HCT116 (cell line): Measurements from ENCODE around the gene STAM2. TPM values are rescaled to one million over a fixed set of nuclear protein-coding genes. Genes with fewer than 3 reads are reported as not detected.

Experiments used
- ATAC-seq: fragments of 200-7000 bp; cut with Tn5 transposase; 2 replicates; pipeline ENCODE4 v1.9.1; 2020; ENCODE audit warnings: mild to moderate bottlenecking, moderate library complexity
- BruUV-seq: library from RNA; stranded (reverse); fragments of 400-500 nt; replicated peaks from 2 replicates; lab custom pipeline; 2021; lab: Mats Ljungman, UMichigan
- CTCF ChIA-PET: fragments of 300-600 bp; sonication (Branson Sonifier 250); formaldehyde crosslinking; loops from one replicate; lab custom pipeline; 2021; ENCODE audit warnings: antibody characterized with exemption; lab: Charles Lee
- POLR2A ChIA-PET: fragments of 300-600, 350-600 bp; sonication (Branson Sonifier 250); formaldehyde crosslinking; loops from one replicate; lab custom pipeline; 2021; ENCODE audit warnings: antibody characterized with exemption; lab: Charles Lee
- RAD21 ChIA-PET, 2 experiments: fragments of 300-600 bp; sonication (Branson Sonifier 250); formaldehyde crosslinking; loops; one replicate each; lab custom pipeline; 2023; ENCODE audit warnings: low total read pairs in 2 of 2; ENCODE audit not compliant: uncharacterized antibody in 2 of 2, unreplicated experiment in 2 of 2, low non-redundant PET in 1 of 2; lab: Charles Lee
- DNase-seq: peaks from one replicate; pipeline ENCODE4 v3.0.0-alpha.2; 2010; ENCODE audit warnings: low read depth, low spot score
- H2AFZ ChIP-seq: fragments of 200-600 bp; shearing (Covaris generic), sonication (generic); 2 replicates; pipeline ENCODE4 v1.6.1; 2017; ENCODE audit warnings: low read depth, mixed run types, mixed read lengths, antibody characterized with exemption, low read length; ENCODE audit not compliant: poor library complexity, severe bottlenecking
- H3K27ac ChIP-seq: 2 replicates; pipeline ENCODE4 v1.5.1; 2012; ENCODE audit warnings: low read depth, low read length
- H3K27me3 ChIP-seq: fragments of 200-600 bp; sonication (generic); 2 replicates; pipeline ENCODE4 v1.6.1; 2016; ENCODE audit warnings: mixed run types, low read length, mixed read lengths; ENCODE audit not compliant: insufficient read depth
- H3K36me3 ChIP-seq, 2 experiments: fragments of 200-500 bp in 1 of 2; fragments of 200-600 bp in 1 of 2; sonication (Bioruptor generic) in 1 of 2; sonication (generic) in 1 of 2; 2 replicates each; pipeline versions ENCODE4 v1.5.1 to v1.6.1; 2014 to 2016; ENCODE audit warnings: low read length in 2 of 2, inconsistent platforms in 1 of 2, mixed read lengths in 1 of 2, mixed run types in 1 of 2; ENCODE audit not compliant: insufficient read depth in 2 of 2, control insufficient read depth in 1 of 2
- H3K4me1 ChIP-seq, 2 experiments: fragments of 200-600 bp in 1 of 2; sonication (generic) in 1 of 2; 2 replicates each; pipeline versions ENCODE4 v1.5.1 to v1.6.1; 2012 to 2017; ENCODE audit warnings: low read length in 2 of 2, inconsistent platforms in 1 of 2, mild to moderate bottlenecking in 1 of 2, mixed read lengths in 1 of 2, mixed run types in 1 of 2, moderate library complexity in 1 of 2; ENCODE audit not compliant: insufficient read depth in 2 of 2, control insufficient read depth in 1 of 2
- H3K4me2 ChIP-seq: fragments of 200-600 bp; sonication (generic); 2 replicates; pipeline ENCODE4 v1.6.1; 2017; ENCODE audit warnings: mixed run types, low read length, mixed read lengths
- H3K4me3 ChIP-seq, 2 experiments: fragments of 200-600 bp in 1 of 2; sonication (generic) in 1 of 2; replicated peaks in 1 of 2; 2 replicates each; pipeline ENCODE4 v1.5.1; 2011 to 2016; ENCODE audit warnings: low read length in 2 of 2, control low read depth in 1 of 2, low read depth in 1 of 2, mild to moderate bottlenecking in 1 of 2, mixed read lengths in 1 of 2, mixed run types in 1 of 2
- H3K79me2 ChIP-seq: fragments of 200-600 bp; sonication (generic); 2 replicates; pipeline ENCODE4 v1.6.1; 2017; ENCODE audit warnings: mild to moderate bottlenecking, mixed run types, low read length, moderate library complexity, mixed read lengths; ENCODE audit not compliant: insufficient read depth
- H3K9ac ChIP-seq: fragments of 200-600 bp; sonication (generic); 2 replicates; pipeline ENCODE4 v1.6.1; 2016; ENCODE audit warnings: low read length, mixed read lengths
- H3K9me2 ChIP-seq: fragments of 200-600 bp; sonication (generic), shearing (Covaris generic); 2 replicates; pipeline ENCODE4 v1.6.1; 2017; ENCODE audit warnings: mixed run types, mild to moderate bottlenecking, moderate library complexity; ENCODE audit not compliant: insufficient read depth
- H3K9me3 ChIP-seq, 2 experiments: fragments of 200-500 bp in 1 of 2; fragments of 200-600 bp in 1 of 2; sonication (Bioruptor generic) in 1 of 2; sonication (generic) in 1 of 2; 2 replicates each; pipeline ENCODE4 v1.6.1; 2014 to 2017; ENCODE audit warnings: low read length in 2 of 2, mixed read lengths in 2 of 2, inconsistent platforms in 1 of 2, low read depth in 1 of 2, mild to moderate bottlenecking in 1 of 2, mixed run types in 1 of 2, moderate library complexity in 1 of 2; ENCODE audit not compliant: control insufficient read depth in 1 of 2, insufficient read depth in 1 of 2
- H4K20me1 ChIP-seq: fragments of 200-600 bp; sonication (generic), shearing (Covaris generic); 2 replicates; pipeline ENCODE4 v1.6.1; 2017; ENCODE audit warnings: mixed run types, mild to moderate bottlenecking, moderate library complexity; ENCODE audit not compliant: insufficient read depth
- CBX3 ChIP-seq: IDR thresholded peaks from 2 replicates; pipeline ENCODE4 v1.6.1; 2012; ENCODE audit warnings: low read depth
- EGR1 ChIP-seq: IDR thresholded peaks from 2 replicates; pipeline ENCODE4 v1.6.1; 2012; ENCODE audit warnings: low read depth
- ELF1 ChIP-seq: IDR thresholded peaks from 2 replicates; pipeline ENCODE4 v1.6.1; 2012; ENCODE audit warnings: low read depth, borderline replicate concordance
- EZH2 ChIP-seq: fragments of 200-600 bp; sonication (generic); IDR thresholded peaks from 2 replicates; pipeline ENCODE4 v1.6.1; 2017; ENCODE audit warnings: antibody characterized with exemption, mixed run types
- FOSL1 ChIP-seq: IDR thresholded peaks from 2 replicates; pipeline ENCODE4 v1.6.1; 2012; ENCODE audit warnings: low read depth
- POLR2AphosphoS5 ChIP-seq: IDR thresholded peaks from 2 replicates; pipeline ENCODE4 v1.6.1; 2011; ENCODE audit warnings: mild to moderate bottlenecking, low read depth, low read length, moderate library complexity
- SP1 ChIP-seq: IDR thresholded peaks from 2 replicates; pipeline ENCODE4 v1.6.1; 2012; ENCODE audit warnings: low read depth
- SRF ChIP-seq: IDR thresholded peaks from 2 replicates; pipeline ENCODE4 v1.6.1; 2012; ENCODE audit warnings: low read depth
- TCF7L2 ChIP-seq: IDR thresholded peaks from 2 replicates; pipeline ENCODE4 v1.7.0; 2011; ENCODE audit warnings: borderline replicate concordance, inconsistent platforms; ENCODE audit not compliant: insufficient read depth, insufficient read length; ENCODE audit errors: extremely low read depth
- YY1 ChIP-seq: IDR thresholded peaks from 2 replicates; pipeline ENCODE4 v1.6.1; 2011; ENCODE audit warnings: low read length, low read depth, moderate library complexity, mild to moderate bottlenecking; ENCODE audit not compliant: insufficient replicate concordance; ENCODE audit errors: extremely low read depth
- ZFX ChIP-seq: fragments of 450-650 bp; IDR thresholded peaks from 2 replicates; pipeline ENCODE4 v1.6.1; 2017
- intact Hi-C: fragments of 100-400 bp; cut with micrococcal nuclease; formaldehyde crosslinking; loops from 2 replicates; pipeline ENCODE4 v1.10.0; 2022
- total RNA-seq: library from RNA; stranded (reverse); gene quantifications from one replicate; pipeline ENCODE4 v1.2.1, GENCODE V29; 2021; ENCODE audit not compliant: unreplicated experiment
- TF ChIP-seq, protein P1 (sequence below): IDR thresholded peaks from 2 replicates; pipeline ENCODE4 v1.6.1; 2011; ENCODE audit warnings: mild to moderate bottlenecking, low read length, moderate library complexity; ENCODE audit not compliant: insufficient replicate concordance; ENCODE audit errors: extremely low read depth

Gene STAM2
- total RNA-seq, 1 experiment from 2014 or later = 19.2 TPM

DNA sequence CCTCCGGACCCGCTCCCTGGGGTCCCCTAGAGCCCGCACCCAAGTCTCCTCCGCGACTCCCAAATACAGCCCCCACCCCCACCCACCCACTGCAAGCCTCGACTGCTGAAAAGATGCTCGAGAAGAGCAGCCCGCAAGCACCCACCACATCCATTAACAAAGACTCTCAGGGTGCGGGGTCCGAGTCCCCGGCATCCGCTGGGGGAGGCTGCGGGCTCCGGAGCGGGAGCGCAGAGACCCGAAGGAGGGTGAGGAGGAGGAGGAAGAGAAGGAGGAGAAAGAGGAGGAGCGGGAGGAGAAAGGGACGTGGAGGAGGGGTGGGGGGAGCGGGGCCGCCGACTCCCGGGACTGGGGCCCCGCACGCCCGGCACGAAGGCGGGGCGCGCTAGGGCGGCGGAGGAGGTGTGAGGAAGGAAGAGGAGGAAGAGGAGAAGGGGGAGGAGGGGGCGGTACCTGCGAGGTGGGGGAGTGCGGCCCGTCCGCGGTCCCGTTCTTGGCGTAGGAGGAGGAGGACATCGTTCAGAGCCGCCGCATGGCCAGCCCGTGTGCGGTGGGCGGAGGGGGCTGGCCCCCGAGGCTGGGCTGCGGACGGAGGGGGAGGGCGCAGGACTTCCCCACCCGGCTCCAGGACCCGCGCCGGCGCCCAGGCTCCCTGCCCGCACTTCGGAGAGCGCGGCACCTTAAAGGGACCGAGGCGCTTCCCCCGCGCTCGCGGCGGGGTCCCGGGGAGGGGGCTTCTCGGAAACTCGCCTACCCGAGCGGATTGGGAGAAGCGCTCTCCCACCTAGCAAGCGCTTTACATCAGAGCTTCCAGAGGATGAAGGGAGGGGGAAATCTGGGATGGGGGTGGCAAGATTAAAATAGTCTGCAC is 76.8 kb downstream of the STAM2 start, which contains the start of gene CACNB4 (continued):
- TF ChIP-seq, protein P1, sequence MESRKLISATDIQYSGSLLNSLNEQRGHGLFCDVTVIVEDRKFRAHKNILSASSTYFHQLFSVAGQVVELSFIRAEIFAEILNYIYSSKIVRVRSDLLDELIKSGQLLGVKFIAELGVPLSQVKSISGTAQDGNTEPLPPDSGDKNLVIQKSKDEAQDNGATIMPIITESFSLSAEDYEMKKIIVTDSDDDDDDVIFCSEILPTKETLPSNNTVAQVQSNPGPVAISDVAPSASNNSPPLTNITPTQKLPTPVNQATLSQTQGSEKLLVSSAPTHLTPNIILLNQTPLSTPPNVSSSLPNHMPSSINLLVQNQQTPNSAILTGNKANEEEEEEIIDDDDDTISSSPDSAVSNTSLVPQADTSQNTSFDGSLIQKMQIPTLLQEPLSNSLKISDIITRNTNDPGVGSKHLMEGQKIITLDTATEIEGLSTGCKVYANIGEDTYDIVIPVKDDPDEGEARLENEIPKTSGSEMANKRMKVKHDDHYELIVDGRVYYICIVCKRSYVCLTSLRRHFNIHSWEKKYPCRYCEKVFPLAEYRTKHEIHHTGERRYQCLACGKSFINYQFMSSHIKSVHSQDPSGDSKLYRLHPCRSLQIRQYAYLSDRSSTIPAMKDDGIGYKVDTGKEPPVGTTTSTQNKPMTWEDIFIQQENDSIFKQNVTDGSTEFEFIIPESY = no peak
- TF ChIP-seq SRF (no peak), SP1 (no peak), TCF7L2 (no peak), YY1 (no peak)

DNA sequence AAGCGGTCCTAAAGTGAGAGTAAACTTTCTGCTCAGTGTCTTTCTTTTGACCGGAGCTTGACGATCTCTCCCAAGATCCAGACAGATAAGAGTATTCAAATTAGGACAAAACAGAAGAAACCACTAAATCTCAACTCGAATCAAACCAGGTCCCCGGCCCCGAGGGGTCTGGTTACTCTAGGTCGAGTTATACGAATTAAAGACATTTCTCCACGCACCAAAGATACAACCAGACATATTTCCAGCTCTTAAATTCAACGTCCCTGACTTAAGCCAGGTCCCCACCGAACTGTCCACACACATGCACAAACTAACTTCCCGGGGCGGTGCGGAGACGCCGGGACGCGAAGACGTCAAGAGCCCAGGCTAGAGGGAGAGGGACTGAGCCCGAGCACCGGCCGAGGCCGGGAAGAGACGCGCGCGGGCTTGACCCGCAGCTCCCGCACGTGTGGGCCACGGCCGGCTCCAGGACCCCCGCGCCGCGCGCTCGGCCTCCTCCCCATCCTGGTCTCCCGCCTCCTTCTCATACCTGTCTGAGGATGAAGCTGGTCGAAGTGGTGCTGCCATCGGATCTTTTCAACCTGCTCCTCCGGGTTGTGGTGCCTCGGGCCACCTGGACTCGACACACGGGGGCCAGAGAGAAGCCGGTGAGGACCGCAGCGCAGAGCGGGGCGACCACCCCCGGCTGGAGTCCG is 77.6 kb downstream of the STAM2 start:
- H3K9ac ChIP-seq = peak overlapping the region; percentile 44
- peak overlapping the region; percentile 42 to 58 for H3K4me3 ChIP-seq
- intact Hi-C loops = no loop called here
- BruUV-seq = no TSS peak
- peak overlapping the region; percentile 80 for H3K4me2 ChIP-seq
- H3K4me1 ChIP-seq = peaks cover 0 to 21% of the 10 kb centered on the region in 2 experiments; a peak in 2 of 4 replicates
- peak overlapping the region; percentile 29 for H2AFZ ChIP-seq
- CTCF ChIA-PET = no interaction called here
- no peaks in the 10 kb centered on the region for H3K9me2 ChIP-seq
- H4K20me1 ChIP-seq = no peaks in the 10 kb centered on the region
- H3K27ac ChIP-seq = peak overlapping the region; percentile 4; the same call in 1 of the 2 replicates
- DNase-seq = no peak
- no peak for TF ChIP-seq FOSL1
- TF ChIP-seq CBX3 = no peak
- TF ChIP-seq EZH2 = no peak
- TF ChIP-seq POLR2AphosphoS5 = no peak
- no peak for TF ChIP-seq ELF1
- no peak for TF ChIP-seq EGR1
- TF ChIP-seq, protein P1 = no peak
- no peak for TF ChIP-seq ZFX
- no peak for TF ChIP-seq YY1
- TF ChIP-seq, all 23 proteins: peak for 0
- H3K36me3 ChIP-seq = no peaks in the 10 kb centered on the region
- ChIA-PET POLR2A (no interaction called here), RAD21 (no interaction called here)
- ATAC-seq = peak; percentile 61
- no peaks in the 10 kb centered on the region for H3K9me3 ChIP-seq
- H3K79me2 ChIP-seq = no peaks in the 10 kb centered on the region
- H3K27me3 ChIP-seq = no peaks in the 10 kb centered on the region
